HUDEP-2 (cell line): ENCODE results near the gene PRLH.
"Not testable (repeated sequence)": the region's sequence is repeated elsewhere in the genome, so short reads cannot be mapped to it uniquely, and the experiment has no call there.

ENCODE experiments used
- DNase-seq, 76 experiments: peaks; one replicate each; lab custom pipeline; 2025; ENCODE audit not compliant: unreplicated experiment in 76 of 76; lab: John Stamatoyannopoulos, UW

PRLH gene

GRCh38 chr2:237597196-237598145, 31.1 kb downstream of the PRLH start:
- no peak for DNase-seq

DNA sequence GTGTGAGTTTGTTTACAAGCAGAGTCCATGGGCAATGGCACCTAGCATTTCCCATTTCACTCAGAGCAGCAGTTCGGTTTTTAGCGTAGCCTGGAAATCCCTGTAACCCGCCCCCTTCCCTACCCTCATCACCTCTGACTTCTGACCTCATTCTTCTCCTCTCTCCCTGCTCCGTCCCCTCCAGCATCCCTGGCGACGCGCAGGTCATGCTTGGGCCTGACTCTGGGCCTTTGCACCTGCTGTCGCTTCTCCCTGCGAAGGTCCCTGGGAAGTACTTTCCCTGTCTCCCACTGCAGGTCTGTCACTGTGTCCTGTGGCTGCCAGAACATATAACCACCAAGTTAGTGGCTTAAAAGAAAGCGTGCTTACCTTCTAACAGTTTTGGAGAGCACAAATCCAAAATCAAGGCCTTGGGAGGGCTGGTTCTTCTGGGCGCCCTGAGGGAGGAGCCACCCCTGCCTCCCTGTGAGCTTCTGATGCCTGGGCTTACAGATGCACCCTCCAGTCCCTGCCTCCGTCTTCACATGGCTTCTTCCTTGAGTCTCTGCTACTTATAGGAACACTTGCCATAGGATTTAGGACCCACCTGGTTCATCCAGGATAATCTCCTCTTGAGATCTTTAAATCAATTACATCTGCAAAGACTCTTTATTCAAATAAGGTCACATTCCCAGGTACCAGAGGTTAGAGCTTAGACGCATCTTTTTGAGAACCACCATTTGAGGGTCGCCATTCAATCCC, 32.3 kb downstream of the PRLH start:
- DNase-seq = no peak

- DNase-seq = no peak
Observed at GRCh38 chr2:237599465-237600110, 33.2 kb downstream of the PRLH start.

- no peak for DNase-seq
Observed at GRCh38 chr2:237600205-237600846, 34.0 kb downstream of the PRLH start.

DNA sequence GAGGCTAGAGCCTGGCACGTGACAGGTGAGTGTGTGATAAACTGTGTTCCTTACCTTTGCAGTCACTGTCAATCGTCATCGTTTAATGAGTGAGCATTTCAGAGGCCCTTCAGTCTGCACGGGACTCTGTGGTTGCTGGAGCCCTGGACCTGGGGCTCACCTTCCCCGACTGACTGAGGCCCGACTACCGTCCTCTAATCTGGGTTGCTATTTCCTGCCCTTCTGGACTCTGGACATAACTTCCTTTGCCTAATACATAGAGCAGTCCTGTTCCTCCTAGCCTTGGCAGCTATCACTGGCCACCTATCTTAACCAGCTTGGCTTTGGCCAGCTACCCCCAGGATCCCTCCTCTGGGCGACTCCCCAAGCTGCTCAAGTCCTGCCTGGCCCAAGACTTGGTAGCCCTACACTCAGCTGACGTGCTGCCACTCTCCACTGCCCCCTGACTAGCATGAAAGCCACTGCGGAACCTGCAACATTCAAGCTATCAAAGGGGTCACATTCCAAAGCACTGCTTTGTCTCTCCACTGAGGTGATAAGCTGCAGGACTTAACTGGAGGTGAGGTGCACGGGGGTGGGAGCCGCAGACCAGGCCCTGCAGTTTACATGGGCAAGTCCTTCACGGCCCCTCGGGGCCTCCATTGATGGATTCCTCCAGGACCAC, 35.2 kb downstream of the PRLH start:
- DNase-seq = no peak

DNA sequence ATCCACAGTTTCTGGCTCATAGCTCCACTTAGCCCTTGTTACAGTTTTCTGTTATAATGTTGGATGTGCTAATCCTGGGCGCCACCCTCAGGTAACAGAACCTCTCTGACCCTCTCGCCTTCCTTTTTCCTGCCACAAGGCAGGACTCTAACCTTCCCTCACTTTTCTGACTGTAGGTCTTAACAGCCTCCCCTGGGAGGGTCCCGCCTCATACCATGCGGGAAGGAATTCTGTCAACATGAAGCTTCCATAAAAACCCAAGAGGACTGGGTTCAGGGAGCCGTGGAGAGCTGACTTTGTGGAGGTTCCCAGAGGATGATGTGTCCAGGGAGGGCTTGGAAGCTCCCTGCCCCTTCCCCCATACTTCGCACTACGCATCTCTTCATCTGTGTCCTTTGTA, 36.0 kb downstream of the PRLH start:
- no peak for DNase-seq

- no peak for DNase-seq
Observed at GRCh38 chr2:237603049-237603717, 36.8 kb downstream of the PRLH start.

DNA sequence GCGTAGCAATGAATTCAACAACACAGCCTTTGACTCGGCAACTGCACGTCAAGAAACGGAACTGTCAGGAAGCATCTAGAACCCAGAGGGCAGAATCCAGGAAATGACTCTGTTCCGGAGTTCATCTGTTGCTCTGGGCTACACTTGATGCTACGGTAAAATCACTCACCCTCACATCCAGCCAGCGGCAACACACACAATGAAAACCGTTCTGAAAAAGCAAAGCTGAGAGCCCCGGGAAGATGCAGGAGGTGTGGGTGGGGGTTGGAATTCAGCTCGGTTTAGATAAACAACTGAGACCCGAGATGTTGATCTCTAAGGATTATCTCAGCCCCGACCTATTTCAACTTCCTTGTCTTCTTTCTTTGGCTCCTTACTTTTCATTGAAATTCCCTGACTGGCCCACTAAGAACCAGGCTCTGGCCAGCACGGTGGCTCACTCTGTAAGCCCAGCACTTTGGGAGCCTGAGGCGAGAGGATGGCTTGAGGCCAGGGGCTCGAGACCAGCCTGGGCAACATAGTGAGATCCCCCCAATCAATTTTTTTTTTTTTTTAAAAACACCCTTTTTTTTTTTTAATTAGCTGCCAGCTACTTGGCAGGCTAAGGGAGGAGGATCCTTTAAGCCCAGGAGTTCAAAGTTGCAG, 37.5 kb downstream of the PRLH start:
- DNase-seq = no peak

GRCh38 chr2:237604391-237604790, 38.0 kb downstream of the PRLH start:
- DNase-seq = no peak

GRCh38 chr2:237604960-237605359, 38.6 kb downstream of the PRLH start:
- no peak for DNase-seq

DNA sequence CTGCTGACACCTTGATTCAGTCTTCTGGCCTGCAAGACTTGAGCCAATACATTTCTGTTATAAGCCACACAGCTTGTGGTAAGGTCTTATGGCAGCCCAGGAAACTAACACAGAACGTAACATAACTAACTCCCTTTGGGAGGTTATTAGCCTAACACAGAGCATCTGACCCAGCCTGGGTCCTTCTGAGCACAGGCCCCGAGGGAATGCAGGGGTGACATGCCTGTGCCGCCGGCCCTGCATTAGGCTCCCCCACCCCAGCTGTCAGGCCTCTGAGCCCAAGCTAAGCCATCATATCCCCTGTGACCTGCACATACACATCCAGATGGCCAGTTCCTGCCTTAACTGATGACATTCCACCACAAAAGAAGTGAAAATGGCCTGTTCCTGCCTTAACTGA, 40.1 kb downstream of the PRLH start:
- DNase-seq = not testable (repeated sequence)

- DNase-seq = no peak
Observed at GRCh38 chr2:237612527-237613357, 46.4 kb downstream of the PRLH start.

GRCh38 chr2:237613679-237614078, 47.3 kb downstream of the PRLH start:
- DNase-seq = no peak

- DNase-seq = no peak
Observed at GRCh38 chr2:237614151-237614720, 47.9 kb downstream of the PRLH start.

GRCh38 chr2:237615631-237616249, 49.4 kb downstream of the PRLH start:
- no peak for DNase-seq

GRCh38 chr2:237616373-237616733, 50.0 kb downstream of the PRLH start:
- DNase-seq = no peak
